HL-60/S4 treated with phorbol 12-myristate 13-acetate at 8.2 ng/mL for 4 days and 3 days (cell line): ENCODE results near the gene CNTRL.
"Not testable (repeated sequence)": the region's sequence is repeated elsewhere in the genome, so short reads cannot be mapped to it uniquely, and the experiment has no call there.

ENCODE experiments used
- in situ Hi-C: fragments of 300-500 bp; cut with MboI; formaldehyde crosslinking; loops from 2 replicates; pipeline ENCODE4 v1.15.0; 2022; ENCODE audit warnings: low sequenced_read_pairs

CNTRL gene, protein sequence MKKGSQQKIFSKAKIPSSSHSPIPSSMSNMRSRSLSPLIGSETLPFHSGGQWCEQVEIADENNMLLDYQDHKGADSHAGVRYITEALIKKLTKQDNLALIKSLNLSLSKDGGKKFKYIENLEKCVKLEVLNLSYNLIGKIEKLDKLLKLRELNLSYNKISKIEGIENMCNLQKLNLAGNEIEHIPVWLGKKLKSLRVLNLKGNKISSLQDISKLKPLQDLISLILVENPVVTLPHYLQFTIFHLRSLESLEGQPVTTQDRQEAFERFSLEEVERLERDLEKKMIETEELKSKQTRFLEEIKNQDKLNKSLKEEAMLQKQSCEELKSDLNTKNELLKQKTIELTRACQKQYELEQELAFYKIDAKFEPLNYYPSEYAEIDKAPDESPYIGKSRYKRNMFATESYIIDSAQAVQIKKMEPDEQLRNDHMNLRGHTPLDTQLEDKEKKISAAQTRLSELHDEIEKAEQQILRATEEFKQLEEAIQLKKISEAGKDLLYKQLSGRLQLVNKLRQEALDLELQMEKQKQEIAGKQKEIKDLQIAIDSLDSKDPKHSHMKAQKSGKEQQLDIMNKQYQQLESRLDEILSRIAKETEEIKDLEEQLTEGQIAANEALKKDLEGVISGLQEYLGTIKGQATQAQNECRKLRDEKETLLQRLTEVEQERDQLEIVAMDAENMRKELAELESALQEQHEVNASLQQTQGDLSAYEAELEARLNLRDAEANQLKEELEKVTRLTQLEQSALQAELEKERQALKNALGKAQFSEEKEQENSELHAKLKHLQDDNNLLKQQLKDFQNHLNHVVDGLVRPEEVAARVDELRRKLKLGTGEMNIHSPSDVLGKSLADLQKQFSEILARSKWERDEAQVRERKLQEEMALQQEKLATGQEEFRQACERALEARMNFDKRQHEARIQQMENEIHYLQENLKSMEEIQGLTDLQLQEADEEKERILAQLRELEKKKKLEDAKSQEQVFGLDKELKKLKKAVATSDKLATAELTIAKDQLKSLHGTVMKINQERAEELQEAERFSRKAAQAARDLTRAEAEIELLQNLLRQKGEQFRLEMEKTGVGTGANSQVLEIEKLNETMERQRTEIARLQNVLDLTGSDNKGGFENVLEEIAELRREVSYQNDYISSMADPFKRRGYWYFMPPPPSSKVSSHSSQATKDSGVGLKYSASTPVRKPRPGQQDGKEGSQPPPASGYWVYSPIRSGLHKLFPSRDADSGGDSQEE (N-terminal part only)

DNA sequence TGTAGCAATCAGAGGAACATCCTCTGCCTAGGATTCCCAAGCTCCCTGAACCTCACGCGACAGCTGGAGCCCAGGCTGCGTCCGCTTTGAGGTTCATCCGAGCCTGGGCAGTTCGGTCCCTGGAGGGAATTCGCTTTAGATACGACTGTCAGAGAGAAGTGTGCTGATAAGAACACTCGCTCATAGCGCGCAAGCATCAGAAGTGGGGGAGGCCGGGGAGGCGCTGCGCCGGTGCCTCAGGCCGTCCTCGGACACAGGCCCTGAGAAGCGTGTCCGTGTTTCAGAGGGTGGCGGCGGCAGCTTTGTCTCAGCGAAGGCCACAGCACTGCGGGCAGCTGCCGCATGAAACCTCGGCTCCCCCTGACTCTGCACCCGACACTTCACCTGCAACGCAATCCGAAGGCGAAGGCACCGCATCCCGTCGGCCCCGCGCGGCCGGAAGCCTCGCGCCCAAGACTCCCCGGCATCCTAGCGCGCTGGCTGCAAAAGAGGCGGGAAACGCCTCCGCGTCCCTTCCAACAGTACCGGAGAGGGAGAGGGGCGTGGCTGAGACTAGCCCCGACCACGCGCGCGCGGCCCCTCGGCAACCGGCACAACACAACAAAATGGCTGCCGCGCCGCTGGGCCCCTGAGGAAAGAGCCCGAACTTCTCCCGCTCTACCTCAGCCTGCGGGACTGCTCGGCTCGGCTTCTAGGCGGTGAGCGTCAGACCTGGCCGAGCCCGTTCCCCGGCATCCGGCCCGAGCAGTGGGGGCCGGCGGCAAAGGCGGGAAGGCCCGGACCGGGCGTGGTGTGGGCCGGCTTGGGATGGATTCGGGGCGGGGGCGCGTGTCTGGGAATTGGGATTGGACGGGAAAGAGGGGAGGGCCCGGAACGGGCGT lies at the start of gene CNTRL:
TSS of gene CNTRL (plus strand) at position 586 of the 881 bp plus-strand sequence. CDS start 13,372 bp downstream, outside the sequence.
- in situ Hi-C loops, result no loop called here

DNA sequence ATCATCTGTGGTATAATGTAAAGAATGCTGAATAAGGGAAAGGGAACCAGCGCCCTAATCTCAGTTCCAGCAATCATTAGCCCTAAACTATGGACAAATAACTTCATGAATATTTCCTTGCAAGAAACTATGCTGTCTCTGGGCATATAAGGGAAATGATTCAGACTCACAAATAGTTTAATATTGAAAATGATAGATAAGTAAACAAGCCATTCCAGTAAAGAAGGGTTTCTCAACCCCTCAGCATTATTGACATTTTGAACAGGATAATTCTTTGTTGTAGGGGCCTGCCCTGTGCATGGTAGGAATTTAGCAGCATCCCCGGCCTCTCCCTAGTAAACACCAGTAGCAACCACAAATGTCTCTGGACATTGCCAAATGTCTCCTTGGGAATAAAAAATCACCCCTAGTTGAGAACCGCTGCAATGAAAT lies 48.5 kb upstream of the CNTRL start:
- in situ Hi-C loops, result no loop called here

DNA sequence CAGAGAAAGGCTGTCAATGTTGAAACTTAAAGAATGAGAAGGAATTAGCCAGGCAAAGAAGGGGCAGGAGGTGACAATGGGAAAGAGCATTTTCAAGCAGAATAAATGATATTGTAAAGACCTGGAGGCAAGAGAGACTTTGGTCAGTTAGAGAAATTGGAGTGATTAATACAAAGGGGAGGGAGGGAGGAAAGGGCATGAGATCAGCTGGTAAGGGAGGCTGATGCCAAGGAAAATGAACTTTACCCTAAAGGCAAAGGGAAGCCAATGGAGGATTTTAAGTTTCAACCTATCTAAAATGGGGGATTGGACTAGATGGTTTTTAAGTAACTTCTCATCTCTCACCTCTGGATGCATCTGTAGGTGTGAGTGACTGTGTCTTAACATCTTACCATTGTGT lies 48.0 kb upstream of the CNTRL start:
- in situ Hi-C loops, result no loop called here

DNA sequence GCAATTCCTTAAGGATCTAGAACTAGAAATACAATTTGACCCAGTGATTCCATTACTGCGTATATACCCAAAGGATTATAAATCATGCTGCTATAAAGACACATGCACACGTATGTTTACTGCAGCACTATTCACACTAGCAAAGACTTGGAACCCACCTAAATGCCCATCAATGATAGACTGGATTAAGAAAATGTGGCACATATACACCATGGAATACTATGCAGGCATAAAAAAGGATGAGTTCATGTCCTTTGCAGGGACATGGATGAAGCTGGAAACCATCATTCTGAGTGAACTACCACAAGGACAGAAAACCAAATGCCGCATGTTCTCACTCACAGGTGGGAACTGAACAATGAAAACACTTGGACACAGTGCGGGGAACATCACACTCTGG lies 46.5 kb upstream of the CNTRL start:
- in situ Hi-C loops, result not testable (repeated sequence)

DNA sequence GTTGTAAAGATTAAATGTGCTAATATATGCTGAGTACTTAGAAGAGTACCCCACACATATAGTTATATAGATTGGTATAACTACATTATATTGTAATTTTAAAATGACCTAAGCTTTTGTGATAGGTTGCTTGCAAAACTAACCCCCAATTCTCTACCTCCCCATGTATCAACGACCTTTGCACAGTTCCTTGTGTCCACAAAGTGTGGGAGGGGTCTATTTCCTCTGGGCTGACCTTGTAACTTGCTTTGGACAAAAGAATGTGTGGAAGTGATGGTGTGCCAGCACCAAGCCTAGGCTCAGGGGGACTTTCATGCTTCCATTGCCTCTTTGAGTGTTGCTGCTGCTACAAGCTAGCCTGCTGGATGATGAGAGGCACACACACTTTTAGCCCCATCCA lies 45.3 kb upstream of the CNTRL start:
- in situ Hi-C loops, result no loop called here

DNA sequence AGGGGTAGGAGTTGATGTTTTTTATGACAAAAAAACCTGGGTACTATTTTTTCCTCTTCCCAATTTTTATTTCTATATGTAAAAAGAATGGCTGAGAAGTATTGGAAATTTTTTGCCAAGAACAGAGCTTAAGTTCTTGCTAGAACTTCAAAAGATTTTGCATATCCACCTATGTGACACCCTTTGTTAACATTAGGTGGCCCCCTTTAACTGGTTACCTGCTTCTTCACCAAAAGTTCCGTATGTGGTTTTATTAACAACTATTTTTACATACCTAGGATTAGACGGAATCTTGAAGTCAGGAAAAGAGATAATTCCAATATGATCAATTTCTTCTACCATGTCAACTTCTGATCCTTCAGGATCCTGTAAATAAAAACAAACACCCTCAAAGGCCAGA lies 40.2 kb upstream of the CNTRL start:
- in situ Hi-C loops, result no loop called here

DNA sequence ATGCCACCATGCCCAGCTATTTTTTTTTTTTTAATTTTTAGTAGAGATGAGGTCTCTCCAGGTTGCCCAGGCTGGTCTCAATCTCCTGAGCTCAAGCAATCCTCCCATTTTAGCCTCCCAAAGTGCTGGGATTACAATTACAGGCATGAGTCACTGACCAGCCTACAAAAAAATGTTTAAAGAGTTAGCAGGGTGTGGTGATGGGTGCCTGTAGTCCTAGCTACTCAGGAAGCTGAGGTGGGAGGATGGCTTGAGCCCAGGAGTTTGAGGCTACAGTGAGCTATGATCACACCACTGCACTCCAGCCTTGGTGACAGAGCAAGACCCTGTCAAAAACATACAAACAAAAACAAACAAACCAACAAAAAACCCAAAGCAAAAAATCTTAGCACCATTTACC lies 39.0 kb upstream of the CNTRL start:
- in situ Hi-C loops, result not testable (repeated sequence)

DNA sequence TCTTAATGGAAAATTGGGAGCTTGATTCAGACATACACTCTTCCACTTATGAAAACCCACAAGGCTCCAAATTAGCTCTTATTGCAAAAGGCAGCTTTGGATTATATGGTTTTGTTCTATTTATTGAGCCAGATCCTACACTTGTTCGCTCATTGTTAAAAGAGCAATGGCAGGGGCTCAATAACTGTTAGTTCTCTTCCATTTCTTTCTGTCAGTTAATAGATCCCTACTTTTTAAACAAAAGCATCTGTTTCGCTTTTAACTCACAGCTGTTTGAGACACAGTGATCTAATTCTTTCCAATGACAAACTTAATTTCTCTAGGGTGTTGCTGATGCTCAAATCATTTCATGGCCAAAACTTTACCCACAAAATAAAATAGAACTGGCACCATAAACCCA lies 36.4 kb upstream of the CNTRL start:
- in situ Hi-C loops, result no loop called here

DNA sequence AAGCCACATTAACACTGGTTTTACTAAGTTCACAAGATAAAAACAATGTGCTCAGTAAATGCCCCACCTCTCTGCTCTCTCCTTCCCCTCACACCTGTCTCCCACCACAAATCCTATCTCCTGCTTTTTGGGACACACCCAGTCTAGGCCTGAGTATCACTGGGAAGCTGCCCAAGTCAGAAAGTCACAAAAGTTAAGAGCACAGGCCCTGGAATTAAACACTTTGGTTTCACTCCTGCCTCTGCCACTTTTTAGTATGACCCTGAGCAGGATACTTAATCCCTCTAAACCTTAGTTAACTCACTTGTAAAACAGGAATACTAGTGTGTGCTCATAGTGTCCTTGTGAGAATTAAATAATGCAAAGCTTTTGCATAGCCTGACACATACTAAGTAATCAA lies 36.0 kb upstream of the CNTRL start:
- in situ Hi-C loops, result no loop called here

DNA sequence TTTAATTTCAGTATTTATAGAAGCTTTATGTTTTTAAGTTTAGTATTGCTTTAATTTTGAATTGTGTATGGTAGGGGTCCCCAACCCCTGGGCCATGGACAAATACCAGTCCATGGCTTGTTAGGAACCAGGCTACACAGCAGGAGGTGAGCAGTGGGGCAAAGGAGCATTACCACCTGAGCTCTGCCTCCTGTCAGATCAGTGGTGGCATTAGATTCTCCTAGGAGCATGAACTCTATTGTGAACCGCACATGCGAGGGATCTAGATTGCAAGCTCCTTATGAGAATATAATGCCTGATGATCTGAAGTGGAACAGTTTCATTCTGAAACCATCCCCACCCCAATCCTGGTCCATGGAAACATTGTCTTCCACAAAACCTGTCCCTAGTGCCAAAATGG lies 26.6 kb upstream of the CNTRL start:
- in situ Hi-C loops, result no loop called here

DNA sequence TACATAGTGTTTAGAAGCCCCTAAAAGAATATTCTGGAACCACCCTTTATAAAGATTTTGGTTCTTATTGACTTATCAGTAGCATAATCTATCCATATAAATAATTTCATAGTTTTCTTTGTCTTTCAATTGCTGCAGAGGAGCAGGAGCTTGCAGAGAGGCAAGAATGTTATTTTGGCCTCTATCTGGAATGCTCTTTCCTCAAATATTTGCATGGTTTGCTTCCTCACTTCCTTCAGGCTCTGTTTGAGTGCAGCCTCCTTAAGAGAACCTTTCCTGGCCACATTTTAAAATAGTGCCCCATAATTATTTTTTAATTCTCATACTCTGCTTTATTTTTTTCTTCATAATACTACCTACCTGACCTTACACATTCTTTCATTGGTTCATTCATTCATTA lies 26.1 kb upstream of the CNTRL start:
- in situ Hi-C loops, result no loop called here

DNA sequence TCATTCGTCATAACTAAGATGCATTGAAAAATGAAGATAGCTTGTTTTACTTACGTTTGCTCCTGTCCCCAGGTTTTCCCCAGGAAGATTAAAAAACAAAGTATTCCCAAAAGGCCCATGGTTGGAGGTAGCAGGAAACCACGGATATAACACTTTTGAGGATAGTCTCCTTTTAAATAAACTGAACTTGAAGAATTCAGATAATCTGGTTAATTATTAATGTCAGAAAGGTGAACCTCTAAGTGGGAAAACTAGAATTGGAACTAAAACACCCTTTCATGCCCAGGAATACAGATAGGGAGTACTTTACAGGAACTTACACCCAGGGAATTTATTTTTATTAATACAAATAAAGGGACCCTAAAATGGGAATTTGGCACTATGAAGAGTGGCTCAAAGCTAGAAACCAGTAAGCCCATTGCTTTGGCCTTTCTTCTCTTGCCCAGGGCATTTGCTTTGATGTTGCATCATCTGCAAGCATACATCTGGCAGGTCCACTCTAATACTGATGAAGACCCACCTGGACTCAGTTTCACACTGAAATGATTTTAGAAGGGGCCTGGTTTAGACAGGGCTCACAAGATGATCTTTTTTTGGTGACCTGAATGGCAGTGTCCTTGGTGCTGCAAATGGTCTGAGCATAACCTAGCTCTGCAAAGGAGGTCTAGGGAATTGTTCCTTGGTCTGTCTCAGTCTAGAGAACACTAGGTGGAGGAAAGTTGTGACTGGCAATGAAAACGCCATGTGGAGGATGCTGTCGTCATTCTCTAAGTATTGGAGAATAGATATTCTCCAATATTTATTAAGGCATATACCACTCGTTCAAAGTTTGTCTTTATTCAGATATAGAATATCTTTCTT lies 24.4 kb upstream of the CNTRL start, which contains the start of gene C5:
TSS of gene C5 (minus strand) at position 148 of the 861 bp plus-strand sequence. CDS start at position 119, 29 bp downstream.
- in situ Hi-C loops, result no loop called here

DNA sequence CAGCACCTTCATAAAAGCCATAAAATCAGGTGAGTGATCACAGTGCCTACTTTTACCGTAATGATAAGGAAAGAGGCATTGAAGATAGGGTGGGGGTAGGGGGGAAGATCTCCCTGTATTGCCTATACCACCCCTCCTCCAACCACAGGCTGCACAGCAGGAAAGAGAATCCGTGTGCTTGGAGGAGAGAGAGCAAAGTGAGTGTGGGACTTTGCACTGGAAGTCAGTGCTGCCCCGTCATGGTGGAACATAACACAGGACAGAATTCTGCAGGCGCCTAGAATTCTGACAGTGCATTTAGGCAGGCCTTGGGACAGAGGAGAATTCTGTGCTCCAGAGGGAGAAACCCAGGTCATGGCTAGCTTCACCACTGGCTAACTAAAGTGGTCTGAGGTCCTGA lies 21.2 kb upstream of the CNTRL start:
- in situ Hi-C loops, result no loop called here

DNA sequence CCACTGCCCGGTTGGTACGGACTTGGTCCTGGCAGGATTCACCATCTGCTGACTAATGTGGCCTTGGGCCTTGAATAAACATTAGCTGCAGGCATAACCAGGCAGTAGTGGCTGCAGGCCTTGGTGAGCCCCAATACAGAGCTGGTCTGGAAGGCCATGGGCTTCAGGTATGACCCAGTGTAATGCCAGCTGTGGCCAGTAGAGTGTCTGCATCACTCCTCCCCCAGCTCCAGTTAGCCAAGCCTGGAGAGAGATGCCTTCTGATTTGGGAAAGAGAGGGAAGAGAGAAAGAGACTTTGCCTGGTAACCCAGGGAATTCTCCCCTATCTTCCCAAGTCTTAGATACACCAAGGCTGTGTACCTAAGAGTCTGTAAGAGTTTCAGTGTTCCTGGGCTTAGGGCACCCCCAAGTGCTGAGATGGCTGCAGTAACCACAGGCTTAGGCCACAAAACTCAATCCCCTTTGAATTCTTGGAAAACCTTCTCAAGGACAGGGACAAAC lies 19.1 kb upstream of the CNTRL start:
- in situ Hi-C loops, result no loop called here

DNA sequence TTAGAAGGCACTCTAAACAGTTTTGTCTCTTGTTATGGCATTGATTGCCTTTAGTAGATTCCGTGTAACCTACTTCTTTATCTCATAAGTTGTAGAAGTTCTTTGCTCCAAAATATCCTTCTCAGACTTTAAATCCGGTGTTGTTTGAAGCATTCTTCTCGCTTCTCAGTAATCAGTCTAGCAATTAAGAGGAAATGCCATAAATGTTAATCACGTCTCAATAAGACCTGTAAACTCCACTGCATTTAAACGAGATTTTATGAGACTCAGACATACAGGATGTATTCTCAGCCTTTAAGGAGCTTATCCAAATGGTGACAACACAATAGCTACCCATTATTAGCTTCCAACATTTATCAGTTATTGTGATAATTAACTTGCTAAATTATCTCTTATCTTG lies 16.9 kb upstream of the CNTRL start:
- in situ Hi-C loops, result no loop called here

DNA sequence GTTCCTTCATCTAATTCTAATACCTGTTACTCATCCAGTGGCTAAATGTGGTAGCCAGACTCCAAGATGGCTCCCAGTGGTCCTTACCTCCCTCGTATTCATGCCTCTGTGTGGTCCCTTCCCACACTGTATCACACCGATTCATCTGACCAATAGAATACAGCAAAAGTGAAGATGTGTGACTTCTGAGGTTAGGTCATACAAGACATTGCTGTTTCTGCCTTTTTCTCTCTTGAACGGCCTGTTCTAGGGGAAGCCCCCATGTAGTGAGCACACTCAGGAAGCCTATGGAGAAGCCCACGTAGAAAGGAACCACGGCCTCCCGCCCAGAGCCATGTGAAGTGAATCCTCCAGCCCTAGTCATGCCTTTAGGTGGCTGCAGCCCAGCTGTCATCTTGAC lies 15.2 kb upstream of the CNTRL start:
- in situ Hi-C loops, result no loop called here

DNA sequence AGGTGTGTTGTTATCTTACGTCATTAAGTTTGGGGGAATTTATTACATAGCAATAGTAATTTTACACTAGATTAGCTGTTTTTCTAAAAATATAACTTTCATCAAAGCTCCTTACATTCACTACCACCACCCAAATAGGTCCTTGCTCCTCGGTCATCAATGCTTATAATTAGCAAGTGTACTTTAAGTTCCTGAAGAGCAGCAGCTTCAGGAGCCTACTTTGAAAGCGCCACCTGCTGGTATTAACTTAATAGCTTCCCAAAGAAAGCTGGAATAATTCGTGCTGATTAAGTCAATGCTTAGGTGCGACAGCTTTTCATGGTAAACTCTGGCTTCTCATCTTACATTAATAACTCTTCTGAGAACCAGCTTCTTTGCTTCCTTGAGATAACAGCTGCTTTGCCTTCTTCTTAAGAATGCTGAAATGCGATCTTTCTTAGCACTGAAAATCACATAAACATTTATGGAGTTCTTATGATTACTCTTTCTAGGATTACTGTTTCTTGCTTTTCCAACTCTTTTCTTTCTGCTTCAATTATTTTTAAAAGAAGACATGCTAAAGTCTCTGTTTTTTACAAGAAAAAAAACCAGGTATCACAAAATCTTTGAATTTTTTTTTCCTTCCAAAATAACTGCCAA lies 14.6 kb upstream of the CNTRL start:
- in situ Hi-C loops, result loop anchor here (10.0 kb wide), 1 partner anchor 305 kb away; no protein-coding TSS in a partner anchor

DNA sequence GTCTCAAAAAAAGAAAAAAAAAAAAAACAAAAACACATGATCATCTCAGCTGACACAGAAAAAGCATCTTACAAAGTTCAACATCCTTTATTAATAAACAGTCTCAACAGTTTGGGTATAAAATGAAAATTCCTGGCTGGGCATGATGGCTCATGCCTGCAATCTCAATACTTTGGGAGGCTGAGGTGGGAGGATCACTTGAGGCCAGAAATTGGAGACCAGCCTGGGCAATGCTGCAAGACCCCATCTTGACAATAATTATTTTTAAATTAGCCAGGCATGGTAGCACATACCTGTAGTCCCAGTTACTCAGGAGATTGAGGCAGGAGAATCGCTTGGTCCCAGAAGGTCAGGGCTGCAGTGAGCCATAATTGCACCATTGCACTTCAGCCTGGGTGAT lies 7.9 kb upstream of the CNTRL start:
- in situ Hi-C loops, result loop anchor here (10.0 kb wide), 1 partner anchor 312 kb away; no protein-coding TSS in a partner anchor
